K562 (cell line): ENCODE measurements around the gene BTBD2. TPM values are rescaled to one million over a fixed set of nuclear protein-coding genes. Genes with fewer than 3 reads are reported as not detected.

Source experiments
- BRCA1 ChIP-seq, 2 experiments: fragments of 450-650 bp in 1 of 2; sonication (generic) in 1 of 2; formaldehyde crosslinking in 1 of 2; IDR thresholded peaks; 2 replicates each; pipeline versions ENCODE4 v1.5.0 to v1.6.1; 2017 to 2020; ENCODE audit warnings: mild to moderate bottlenecking in 1 of 2, missing genetic modification reagents in 1 of 2
- CHD2 ChIP-seq: IDR thresholded peaks from 2 replicates; pipeline ENCODE4 v1.6.1; 2011; ENCODE audit warnings: low read depth, low read length
- DPF2 ChIP-seq: fragments of 450-650 bp; IDR thresholded peaks from 2 replicates; pipeline ENCODE4 v1.6.1; 2016
- MAFK ChIP-seq: IDR thresholded peaks from 2 replicates; pipeline ENCODE4 v1.6.1; 2011; ENCODE audit warnings: low read length, improper control_type of control experiment
- NCOA2 ChIP-seq, 2 experiments: fragments of 450-650 bp; IDR thresholded peaks; 2 replicates each; pipeline ENCODE4 v1.6.1; 2018; ENCODE audit warnings: mild to moderate bottlenecking in 2 of 2, moderate library complexity in 1 of 2; ENCODE audit not compliant: partially characterized antibody in 2 of 2
- NCOA4 ChIP-seq: fragments of 450-650 bp; IDR thresholded peaks from 2 replicates; pipeline ENCODE4 v1.6.1; 2018; ENCODE audit warnings: mild to moderate bottlenecking; ENCODE audit not compliant: partially characterized antibody
- NEUROD1 ChIP-seq: fragments of 150-350 bp; IDR thresholded peaks from 2 replicates; pipeline ENCODE4 v1.6.1; 2014; ENCODE audit warnings: borderline replicate concordance, low read length, low read depth; ENCODE audit not compliant: partially characterized antibody
- NFE2 ChIP-seq: IDR thresholded peaks from 2 replicates; pipeline ENCODE4 v1.6.1; 2014; ENCODE audit warnings: antibody characterized with exemption, low read depth
- SAFB2 ChIP-seq: fragments of 200-400 bp; formaldehyde crosslinking; IDR thresholded peaks from 2 replicates; pipeline ENCODE4 v1.6.1; 2018; ENCODE audit warnings: borderline replicate concordance, low read length, low read depth, moderate library complexity; ENCODE audit not compliant: severe bottlenecking
- SLC30A9 ChIP-seq: fragments of 250-450 bp; sonication (Bioruptor Pico); IDR thresholded peaks from 2 replicates; pipeline ENCODE4 v1.8.0; 2022; ENCODE audit warnings: mild to moderate bottlenecking, moderate library complexity
- TGIF2 ChIP-seq: sonication (generic); formaldehyde crosslinking; IDR thresholded peaks from 2 replicates; pipeline ENCODE4 v1.8.1; 2022; ENCODE audit warnings: mild to moderate bottlenecking, missing genetic modification reagents, moderate library complexity
- TRIM28 ChIP-seq: fragments of 450-650 bp; IDR thresholded peaks from 2 replicates; pipeline ENCODE4 v1.6.1; 2017
- ZFP1 ChIP-seq: fragments of 450-650 bp; formaldehyde crosslinking; IDR thresholded peaks from 2 replicates; pipeline ENCODE4 v1.4.0; 2020; ENCODE audit warnings: mild to moderate bottlenecking, mixed read lengths
- ZNF224 ChIP-seq: sonication (generic); formaldehyde crosslinking; IDR thresholded peaks from 2 replicates; pipeline ENCODE4 v1.8.0; 2022; ENCODE audit warnings: mild to moderate bottlenecking, missing genetic modification reagents
- polyA plus RNA-seq, 8 experiments: library from polyadenylated mRNA; depleted of rRNA in 4 of 8; stranded (reverse) in 5 of 8; unstranded in 3 of 8; fragments of >200 nt; fragmentation: Nextera tagmentation in 2 of 8; fragmentation: Illumina TruSeq in 1 of 8; extraction: Ambion mirVana in 2 of 8; extraction: Trizol in 1 of 8; gene quantifications; 2 replicates each; pipeline versions ENCODE4 v1.2.1 to v1.2.3, GENCODE V29; 2011 to 2014; ENCODE audit warnings: inconsistent platforms in 1 of 8, missing spikeins in 1 of 8
- total RNA-seq, 7 experiments: library from RNA; depleted of rRNA in 6 of 7; stranded (reverse); fragments of >200 nt in 6 of 7; fragmentation: Illumina TruSeq in 2 of 7; extraction: Trizol in 2 of 7; gene quantifications; 2 replicates each; pipeline versions ENCODE4 v1.2.1 to v1.2.3, GENCODE V29; 2011 to 2021; ENCODE audit warnings: low replicate concordance in 1 of 7
- TF ChIP-seq, protein P1 (sequence below): sonication (generic); formaldehyde crosslinking; IDR thresholded peaks from 2 replicates; pipeline ENCODE4 v1.8.0; 2022; ENCODE audit warnings: mild to moderate bottlenecking, missing genetic modification reagents, borderline replicate concordance
- TF ChIP-seq, protein P2 (sequence below): fragments of 250-450 bp; sonication (Bioruptor Pico); IDR thresholded peaks from 2 replicates; pipeline ENCODE4 v1.5.0; 2020; ENCODE audit warnings: mild to moderate bottlenecking, borderline replicate concordance
- TF ChIP-seq, protein P3 (sequence below): IDR thresholded peaks from 2 replicates; pipeline ENCODE4 v1.6.1; 2012; ENCODE audit warnings: low read depth, low read length, improper control_type of control experiment, borderline replicate concordance
- TF ChIP-seq, protein P4 (sequence below): sonication (generic); formaldehyde crosslinking; IDR thresholded peaks from 2 replicates; pipeline ENCODE4 v1.5.0; 2020; ENCODE audit warnings: missing genetic modification reagents
- TF ChIP-seq, protein P5 (sequence below): fragments of 250-450 bp; sonication (Bioruptor Pico); IDR thresholded peaks from 2 replicates; pipeline ENCODE4 v1.8.0; 2021; ENCODE audit warnings: moderate library complexity, mild to moderate bottlenecking, inconsistent platforms

Gene BTBD2
- total and polyA plus RNA-seq, 9 of the 15 experiments (the other 6 are each of a cell fraction or from before 2014, with no cell fraction given): 0.10 to 15.6 (median 6.9) TPM

DNA sequence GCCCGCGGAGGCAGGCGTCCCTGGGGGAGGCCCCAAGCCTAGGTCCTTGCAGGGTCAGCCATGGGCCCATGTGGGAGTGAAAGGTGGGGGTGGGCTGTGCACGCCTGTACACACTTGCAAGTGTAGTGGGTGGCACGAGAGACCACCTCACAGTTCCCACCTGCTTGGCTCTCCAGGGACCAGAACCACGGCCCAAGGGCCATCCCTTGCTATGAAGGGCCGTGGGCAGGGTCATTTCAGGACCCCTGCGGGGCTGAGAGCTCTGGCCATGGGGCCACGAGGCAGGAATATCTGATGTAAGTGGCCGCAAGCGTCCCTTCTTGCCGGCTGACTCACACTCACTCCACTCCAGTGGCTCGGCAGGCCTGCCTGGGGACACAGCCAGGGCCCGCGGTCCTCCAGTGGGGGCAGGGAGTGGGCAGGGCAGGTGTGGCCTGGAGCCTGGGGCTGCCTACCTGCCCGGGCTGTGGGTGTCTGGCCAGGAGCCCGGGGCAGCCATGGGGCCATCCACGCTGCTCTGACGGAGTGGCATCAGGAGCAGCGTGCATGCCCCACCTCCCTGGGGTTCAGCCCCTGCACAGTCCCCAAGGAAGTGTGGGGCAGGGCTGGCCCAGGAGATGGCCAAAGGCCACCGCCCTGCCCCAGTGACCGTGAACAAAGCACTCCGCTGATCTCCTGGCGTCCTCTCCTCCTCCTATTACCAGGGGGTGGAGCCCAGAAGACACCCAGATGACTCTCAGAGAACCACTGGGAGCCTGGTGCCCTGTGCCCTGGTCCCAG, 44.1 kb upstream of the BTBD2 start (continued):
- TF ChIP-seq MAFK (no peak), DPF2 (peak; percentile 83), NFE2 (peak; percentile 14; the same call in 1 of the 2 replicates), BRCA1 (IDR thresholded peaks at IDR 0.05) (no peak), BRCA1 (CRISPR knock-in tag; IDR thresholded peaks at IDR 0.05) (0 out of 2 replicates have a peak, but pooled peaks have one; percentile 48), SAFB2 (no peak), SLC30A9 (CRISPR knock-in tag) (no peak), ZFP1 (CRISPR knock-in tag) (no peak), CHD2 (no peak), TGIF2 (no peak), TRIM28 (peak; percentile 46; the same call in 1 of the 2 replicates), NCOA2 (IDR thresholded peaks at IDR 0.05; ENCODE audit: partially characterized antibody in 2 of 2) (no peak), NCOA4 (no peak), NEUROD1 (peak; percentile 91), ZNF224 (CRISPR knock-in tag) (no peak)
- TF ChIP-seq, protein P1, sequence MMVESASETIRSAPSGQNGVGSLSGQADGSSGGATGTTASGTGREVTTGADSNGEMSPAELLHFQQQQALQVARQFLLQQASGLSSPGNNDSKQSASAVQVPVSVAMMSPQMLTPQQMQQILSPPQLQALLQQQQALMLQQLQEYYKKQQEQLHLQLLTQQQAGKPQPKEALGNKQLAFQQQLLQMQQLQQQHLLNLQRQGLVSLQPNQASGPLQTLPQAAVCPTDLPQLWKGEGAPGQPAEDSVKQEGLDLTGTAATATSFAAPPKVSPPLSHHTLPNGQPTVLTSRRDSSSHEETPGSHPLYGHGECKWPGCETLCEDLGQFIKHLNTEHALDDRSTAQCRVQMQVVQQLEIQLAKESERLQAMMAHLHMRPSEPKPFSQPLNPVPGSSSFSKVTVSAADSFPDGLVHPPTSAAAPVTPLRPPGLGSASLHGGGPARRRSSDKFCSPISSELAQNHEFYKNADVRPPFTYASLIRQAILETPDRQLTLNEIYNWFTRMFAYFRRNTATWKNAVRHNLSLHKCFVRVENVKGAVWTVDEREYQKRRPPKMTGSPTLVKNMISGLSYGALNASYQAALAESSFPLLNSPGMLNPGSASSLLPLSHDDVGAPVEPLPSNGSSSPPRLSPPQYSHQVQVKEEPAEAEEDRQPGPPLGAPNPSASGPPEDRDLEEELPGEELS (CRISPR knock-in tag): peak; percentile 22; the same call in 1 of the 2 replicates
- TF ChIP-seq, protein P2, sequence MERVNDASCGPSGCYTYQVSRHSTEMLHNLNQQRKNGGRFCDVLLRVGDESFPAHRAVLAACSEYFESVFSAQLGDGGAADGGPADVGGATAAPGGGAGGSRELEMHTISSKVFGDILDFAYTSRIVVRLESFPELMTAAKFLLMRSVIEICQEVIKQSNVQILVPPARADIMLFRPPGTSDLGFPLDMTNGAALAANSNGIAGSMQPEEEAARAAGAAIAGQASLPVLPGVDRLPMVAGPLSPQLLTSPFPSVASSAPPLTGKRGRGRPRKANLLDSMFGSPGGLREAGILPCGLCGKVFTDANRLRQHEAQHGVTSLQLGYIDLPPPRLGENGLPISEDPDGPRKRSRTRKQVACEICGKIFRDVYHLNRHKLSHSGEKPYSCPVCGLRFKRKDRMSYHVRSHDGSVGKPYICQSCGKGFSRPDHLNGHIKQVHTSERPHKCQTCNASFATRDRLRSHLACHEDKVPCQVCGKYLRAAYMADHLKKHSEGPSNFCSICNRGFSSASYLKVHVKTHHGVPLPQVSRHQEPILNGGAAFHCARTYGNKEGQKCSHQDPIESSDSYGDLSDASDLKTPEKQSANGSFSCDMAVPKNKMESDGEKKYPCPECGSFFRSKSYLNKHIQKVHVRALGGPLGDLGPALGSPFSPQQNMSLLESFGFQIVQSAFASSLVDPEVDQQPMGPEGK (CRISPR knock-in tag): peak; percentile 48; the same call in 1 of the 2 replicates
- TF ChIP-seq, protein P3, sequence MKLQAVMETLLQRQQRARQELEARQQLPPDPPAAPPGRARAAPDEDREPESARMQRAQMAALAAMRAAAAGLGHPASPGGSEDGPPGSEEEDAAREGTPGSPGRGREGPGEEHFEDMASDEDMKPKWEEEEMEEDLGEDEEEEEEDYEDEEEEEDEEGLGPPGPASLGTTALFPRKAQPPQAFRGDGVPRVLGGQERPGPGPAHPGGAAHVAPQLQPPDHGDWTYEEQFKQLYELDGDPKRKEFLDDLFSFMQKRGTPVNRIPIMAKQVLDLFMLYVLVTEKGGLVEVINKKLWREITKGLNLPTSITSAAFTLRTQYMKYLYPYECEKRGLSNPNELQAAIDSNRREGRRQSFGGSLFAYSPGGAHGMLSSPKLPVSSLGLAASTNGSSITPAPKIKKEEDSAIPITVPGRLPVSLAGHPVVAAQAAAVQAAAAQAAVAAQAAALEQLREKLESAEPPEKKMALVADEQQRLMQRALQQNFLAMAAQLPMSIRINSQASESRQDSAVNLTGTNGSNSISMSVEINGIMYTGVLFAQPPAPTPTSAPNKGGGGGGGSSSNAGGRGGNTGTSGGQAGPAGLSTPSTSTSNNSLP: no peak
- TF ChIP-seq, protein P4, sequence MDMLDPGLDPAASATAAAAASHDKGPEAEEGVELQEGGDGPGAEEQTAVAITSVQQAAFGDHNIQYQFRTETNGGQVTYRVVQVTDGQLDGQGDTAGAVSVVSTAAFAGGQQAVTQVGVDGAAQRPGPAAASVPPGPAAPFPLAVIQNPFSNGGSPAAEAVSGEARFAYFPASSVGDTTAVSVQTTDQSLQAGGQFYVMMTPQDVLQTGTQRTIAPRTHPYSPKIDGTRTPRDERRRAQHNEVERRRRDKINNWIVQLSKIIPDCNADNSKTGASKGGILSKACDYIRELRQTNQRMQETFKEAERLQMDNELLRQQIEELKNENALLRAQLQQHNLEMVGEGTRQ: no peak; the same call in 1 of the 2 replicates
- TF ChIP-seq, protein P5, sequence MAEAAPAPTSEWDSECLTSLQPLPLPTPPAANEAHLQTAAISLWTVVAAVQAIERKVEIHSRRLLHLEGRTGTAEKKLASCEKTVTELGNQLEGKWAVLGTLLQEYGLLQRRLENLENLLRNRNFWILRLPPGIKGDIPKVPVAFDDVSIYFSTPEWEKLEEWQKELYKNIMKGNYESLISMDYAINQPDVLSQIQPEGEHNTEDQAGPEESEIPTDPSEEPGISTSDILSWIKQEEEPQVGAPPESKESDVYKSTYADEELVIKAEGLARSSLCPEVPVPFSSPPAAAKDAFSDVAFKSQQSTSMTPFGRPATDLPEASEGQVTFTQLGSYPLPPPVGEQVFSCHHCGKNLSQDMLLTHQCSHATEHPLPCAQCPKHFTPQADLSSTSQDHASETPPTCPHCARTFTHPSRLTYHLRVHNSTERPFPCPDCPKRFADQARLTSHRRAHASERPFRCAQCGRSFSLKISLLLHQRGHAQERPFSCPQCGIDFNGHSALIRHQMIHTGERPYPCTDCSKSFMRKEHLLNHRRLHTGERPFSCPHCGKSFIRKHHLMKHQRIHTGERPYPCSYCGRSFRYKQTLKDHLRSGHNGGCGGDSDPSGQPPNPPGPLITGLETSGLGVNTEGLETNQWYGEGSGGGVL (CRISPR knock-in tag): no peak
